Natural killer cell (primary cell): Measurements from ENCODE around the gene HAPLN3. TPM values are rescaled to one million over a fixed set of nuclear protein-coding genes. Genes with fewer than 3 reads are reported as not detected.

Experiments
- ATAC-seq, 3 donors: fragments of 150-1000 bp in 2 of 3; fragments of 200-7000 bp in 1 of 3; cut with Tn5 transposase; 1 replicate in 1 of 3; 2 replicates in 2 of 3; pipeline ENCODE4 v1.10.0; 2021; ENCODE audit warnings: mild to moderate bottlenecking in 2 of 3, moderate library complexity in 2 of 3
- DNase-seq, 2 donors: peaks; one replicate each; pipeline versions ENCODE4 v3.0.0 to v3.0.0-alpha.2; 2013 to 2021; ENCODE audit warnings: mixed read lengths in 1 of 2
- H3K27ac ChIP-seq: one replicate; pipeline ENCODE4 v1.5.1; 2013; ENCODE audit warnings: mild to moderate bottlenecking, low read length
- H3K27me3 ChIP-seq: one replicate; pipeline ENCODE4 v1.6.1; 2013; ENCODE audit warnings: low read length; ENCODE audit not compliant: control insufficient read depth, insufficient read depth
- H3K36me3 ChIP-seq: one replicate; pipeline ENCODE4 v1.6.1; 2013; ENCODE audit warnings: low read length; ENCODE audit not compliant: control insufficient read depth, insufficient read depth
- H3K4me1 ChIP-seq: one replicate; pipeline ENCODE4 v1.6.1; 2013; ENCODE audit warnings: low read length; ENCODE audit not compliant: control insufficient read depth, insufficient read depth
- H3K4me3 ChIP-seq: one replicate; pipeline ENCODE4 v1.5.1; 2013; ENCODE audit warnings: low read length
- H3K9me3 ChIP-seq: one replicate; pipeline ENCODE4 v1.6.1; 2013; ENCODE audit warnings: low read length; ENCODE audit not compliant: control insufficient read depth, insufficient read depth
- H3K27ac Mint-ChIP-seq, 2 donors: one replicate each; pipeline ENCODE4 v1.8.0; 2022; ENCODE audit warnings: mild to moderate bottlenecking in 2 of 2, mixed read lengths in 2 of 2, moderate library complexity in 1 of 2
- H3K27me3 Mint-ChIP-seq, 2 donors: one replicate each; pipeline ENCODE4 v1.8.0; 2022; ENCODE audit warnings: low read depth in 2 of 2, mixed read lengths in 2 of 2
- H3K36me3 Mint-ChIP-seq: one replicate; pipeline ENCODE4 v1.8.0; 2022; ENCODE audit warnings: mixed read lengths
- H3K4me1 Mint-ChIP-seq, 2 donors: one replicate each; pipeline ENCODE4 v1.8.0; 2022; ENCODE audit warnings: mixed read lengths in 2 of 2
- H3K4me3 Mint-ChIP-seq: one replicate; pipeline ENCODE4 v1.8.0; 2022; ENCODE audit warnings: mild to moderate bottlenecking, moderate library complexity, mixed read lengths
- H3K9me3 Mint-ChIP-seq, 2 donors: one replicate each; pipeline ENCODE4 v1.8.0; 2022; ENCODE audit warnings: mixed read lengths in 2 of 2
- WGBS: methylation state at CpG from one replicate; pipeline ENCODE4 v1.1.7; 2013; ENCODE audit warnings: missing lambda C conversion rate; ENCODE audit not compliant: insufficient coverage; 5-methylcytosine and 5-hydroxymethylcytosine counted together
- intact Hi-C: fragments of 100-400 bp; cut with micrococcal nuclease; formaldehyde crosslinking; loops from one replicate; pipeline ENCODE4 v1.14.2; 2022
- total RNA-seq, 4 donors: library from RNA; stranded (reverse); fragments of 120-200 nt in 1 of 4; gene quantifications; one replicate each; pipeline versions ENCODE4 v1.2.3 to v1.2.4, GENCODE V29; 2013 to 2022
- TF ChIP-seq, protein P1 (sequence below): fragments of 200-600 bp; IDR thresholded peaks from one replicate; pipeline ENCODE4 v1.8.0; 2022; ENCODE audit warnings: antibody characterized with exemption

HAPLN3 gene
- total RNA-seq, 3 donors from 2014 or later (not counting 1 experiment from before 2014, with no cell fraction given): 10.1 to 10.8 (median 10.4) TPM

- no peaks in the 10 kb centered on the region for H3K4me1 Mint-ChIP-seq
- H3K36me3 Mint-ChIP-seq: no peaks in the 10 kb centered on the region
- 92% methylated on average over 13 of the region's 13 CpGs for WGBS
Observed at GRCh38 chr15:88873786-88874185, 21.6 kb downstream of the HAPLN3 start.

GRCh38 chr15:88872706-88873105, 22.6 kb downstream of the HAPLN3 start:
- Mint-ChIP-seq H3K9me3 (no peaks in the 10 kb centered on the region), H3K36me3 (no peaks in the 10 kb centered on the region), H3K27me3 (peaks cover 3% of the 10 kb centered on the region in 2 donors), H3K27ac (no peak overlapping the region), H3K4me1 (no peaks in the 10 kb centered on the region), H3K4me3 (no peak overlapping the region)
- Histone ChIP-seq H3K4me1 (no peaks in the 10 kb centered on the region), H3K27me3 (no peaks in the 10 kb centered on the region), H3K4me3 (no peak overlapping the region), H3K9me3 (no peaks in the 10 kb centered on the region), H3K36me3 (no peaks in the 10 kb centered on the region), H3K27ac (no peak overlapping the region)
- DNase-seq: no peak
- intact Hi-C loops: no loop called here
- TF ChIP-seq, protein P1, sequence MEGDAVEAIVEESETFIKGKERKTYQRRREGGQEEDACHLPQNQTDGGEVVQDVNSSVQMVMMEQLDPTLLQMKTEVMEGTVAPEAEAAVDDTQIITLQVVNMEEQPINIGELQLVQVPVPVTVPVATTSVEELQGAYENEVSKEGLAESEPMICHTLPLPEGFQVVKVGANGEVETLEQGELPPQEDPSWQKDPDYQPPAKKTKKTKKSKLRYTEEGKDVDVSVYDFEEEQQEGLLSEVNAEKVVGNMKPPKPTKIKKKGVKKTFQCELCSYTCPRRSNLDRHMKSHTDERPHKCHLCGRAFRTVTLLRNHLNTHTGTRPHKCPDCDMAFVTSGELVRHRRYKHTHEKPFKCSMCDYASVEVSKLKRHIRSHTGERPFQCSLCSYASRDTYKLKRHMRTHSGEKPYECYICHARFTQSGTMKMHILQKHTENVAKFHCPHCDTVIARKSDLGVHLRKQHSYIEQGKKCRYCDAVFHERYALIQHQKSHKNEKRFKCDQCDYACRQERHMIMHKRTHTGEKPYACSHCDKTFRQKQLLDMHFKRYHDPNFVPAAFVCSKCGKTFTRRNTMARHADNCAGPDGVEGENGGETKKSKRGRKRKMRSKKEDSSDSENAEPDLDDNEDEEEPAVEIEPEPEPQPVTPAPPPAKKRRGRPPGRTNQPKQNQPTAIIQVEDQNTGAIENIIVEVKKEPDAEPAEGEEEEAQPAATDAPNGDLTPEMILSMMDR: no peak
- ATAC-seq: no peak
- WGBS: 82% methylated on average over 5 of the region's 9 CpGs

More at GRCh38 chr15:88873786-88874185, 21.6 kb downstream of the HAPLN3 start:
- H3K27me3 ChIP-seq: no peaks in the 10 kb centered on the region
- no peak for DNase-seq
- intact Hi-C loops: no loop called here
- H3K27me3 Mint-ChIP-seq: no peaks in the 10 kb centered on the region
- H3K9me3 ChIP-seq: no peaks in the 10 kb centered on the region
- no peak overlapping the region for H3K27ac Mint-ChIP-seq
- TF ChIP-seq, protein P1: no peak
- H3K4me1 ChIP-seq: no peaks in the 10 kb centered on the region
- H3K27ac ChIP-seq: no peak overlapping the region
- H3K9me3 Mint-ChIP-seq: no peaks in the 10 kb centered on the region
- H3K4me3 ChIP-seq: no peak overlapping the region
- ATAC-seq: no peak
- H3K36me3 ChIP-seq: no peaks in the 10 kb centered on the region
- no peak overlapping the region for H3K4me3 Mint-ChIP-seq

DNA sequence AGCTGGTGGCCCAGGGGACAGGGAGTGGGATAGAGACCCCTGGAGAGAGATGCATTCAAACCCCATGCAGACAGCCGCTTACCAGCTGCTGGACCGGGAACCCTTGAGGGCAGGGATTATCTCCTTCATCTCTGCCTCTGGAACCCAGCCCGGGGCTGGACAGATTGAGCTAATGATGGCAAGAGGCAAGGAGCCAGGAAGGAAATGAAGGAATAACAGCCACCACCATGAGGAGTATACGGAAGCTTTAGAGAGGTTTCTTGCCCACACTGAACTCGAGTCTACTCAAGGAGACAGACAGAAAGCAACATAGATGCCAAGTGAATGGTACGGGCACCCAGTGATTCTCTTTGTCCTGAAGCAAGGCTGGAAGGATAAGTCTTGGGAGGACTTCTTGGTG, 23.2 kb downstream of the HAPLN3 start:
- ATAC-seq (no peak), DNase-seq (no peak)
- no peaks in the 10 kb centered on the region for H3K4me1 Mint-ChIP-seq
- 82% methylated on average over 6 of the region's 6 CpGs for WGBS
- intact Hi-C loops: no loop called here
- no peaks in the 10 kb centered on the region for H3K9me3 ChIP-seq
- H3K27me3 Mint-ChIP-seq: peaks cover 4 to 8% of the 10 kb centered on the region in 2 donors
- H3K4me3 ChIP-seq: no peak overlapping the region
- no peaks in the 10 kb centered on the region for H3K36me3 ChIP-seq
- no peak overlapping the region for H3K4me3 Mint-ChIP-seq
- H3K4me1 ChIP-seq: no peaks in the 10 kb centered on the region
- no peaks in the 10 kb centered on the region for H3K36me3 Mint-ChIP-seq
- no peak overlapping the region for H3K27ac ChIP-seq
- no peaks in the 10 kb centered on the region for H3K9me3 Mint-ChIP-seq
- no peak overlapping the region for H3K27ac Mint-ChIP-seq
- no peaks in the 10 kb centered on the region for H3K27me3 ChIP-seq
- TF ChIP-seq, protein P1: no peak

DNA sequence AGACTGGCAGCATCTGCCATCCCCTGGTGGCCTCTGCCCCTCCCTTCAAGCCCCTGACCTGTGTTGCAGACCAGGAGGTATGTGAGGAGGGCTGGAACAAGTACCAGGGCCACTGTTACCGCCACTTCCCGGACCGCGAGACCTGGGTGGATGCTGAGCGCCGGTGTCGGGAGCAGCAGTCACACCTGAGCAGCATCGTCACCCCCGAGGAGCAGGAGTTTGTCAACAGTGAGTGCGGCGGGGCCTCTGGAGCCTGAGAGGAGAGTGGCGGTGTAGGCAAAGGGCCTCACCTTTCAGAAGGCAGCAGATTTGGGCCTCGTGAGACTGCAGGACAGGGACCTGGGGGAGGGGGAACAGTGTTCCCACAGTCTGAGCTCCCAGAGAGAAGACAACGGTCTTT, 24.0 kb downstream of the HAPLN3 start:
- 88% methylated on average over 14 of the region's 14 CpGs for WGBS
- DNase-seq: no peak
- H3K27me3 ChIP-seq: no peaks in the 10 kb centered on the region

More for the DNA sequence above, 24.0 kb downstream of the HAPLN3 start:
- ATAC-seq: no peak
- no peak overlapping the region for H3K27ac ChIP-seq
- Mint-ChIP-seq H3K27me3 (peaks cover 5 to 8% of the 10 kb centered on the region in 2 donors), H3K4me1 (no peaks in the 10 kb centered on the region), H3K4me3 (no peak overlapping the region), H3K9me3 (no peaks in the 10 kb centered on the region), H3K36me3 (no peaks in the 10 kb centered on the region), H3K27ac (no peak overlapping the region)
- intact Hi-C loops: no loop called here
- no peaks in the 10 kb centered on the region for H3K4me1 ChIP-seq
- H3K36me3 ChIP-seq: no peaks in the 10 kb centered on the region
- TF ChIP-seq, protein P1: no peak
- no peak overlapping the region for H3K4me3 ChIP-seq
- H3K9me3 ChIP-seq: no peaks in the 10 kb centered on the region
